ENCODE data around the gene ATP5F1B.

The ATP5F1B gene

GRCh38 chr12:56628671-56629458 lies 16.9 kb downstream of the ATP5F1B start:
- DNase-seq (ENCODE audit: insufficient read length, low spot score): peak; percentile 62
- FAIRE-seq: peak; percentile 81

- FAIRE-seq: no peak
- DNase-seq (ENCODE audit: insufficient read length, low spot score): no peak
Measured at GRCh38 chr12:56626701-56627100, 19.1 kb downstream of the ATP5F1B start.

GRCh38 chr12:56622535-56622934 lies 23.2 kb downstream of the ATP5F1B start:
- FAIRE-seq: no peak
- no peak for DNase-seq (ENCODE audit: insufficient read length, low spot score)

GRCh38 chr12:56616925-56617324 lies 28.9 kb downstream of the ATP5F1B start:
- no peak for DNase-seq (ENCODE audit: insufficient read length, low spot score)
- FAIRE-seq: no peak

GRCh38 chr12:56616244-56616643 lies 29.5 kb downstream of the ATP5F1B start:
- DNase-seq (ENCODE audit: insufficient read length, low spot score): no peak
- no peak for FAIRE-seq

GRCh38 chr12:56614627-56615026 lies 31.2 kb downstream of the ATP5F1B start:
- FAIRE-seq (no peak), DNase-seq (ENCODE audit: insufficient read length, low spot score) (no peak)

GRCh38 chr12:56604355-56604754 lies 41.4 kb downstream of the ATP5F1B start:
- DNase-seq (ENCODE audit: insufficient read length, low spot score) (no peak), FAIRE-seq (no peak)

GRCh38 chr12:56602239-56602638 lies 43.5 kb downstream of the ATP5F1B start:
- DNase-seq (ENCODE audit: insufficient read length, low spot score) (no peak), FAIRE-seq (no peak)

- peak; percentile 21 for FAIRE-seq
Measured at GRCh38 chr12:56601503-56601902, 44.3 kb downstream of the ATP5F1B start.

GRCh38 chr12:56600753-56601152 lies 45.0 kb downstream of the ATP5F1B start:
- DNase-seq (ENCODE audit: insufficient read length, low spot score): no peak
- FAIRE-seq: no peak

More at GRCh38 chr12:56601503-56601902, 44.3 kb downstream of the ATP5F1B start:
- peak; percentile 19 for DNase-seq (ENCODE audit: insufficient read length, low spot score)

GRCh38 chr12:56599797-56600196 lies 46.0 kb downstream of the ATP5F1B start:
- FAIRE-seq (no peak), DNase-seq (ENCODE audit: insufficient read length, low spot score) (no peak)

- DNase-seq (ENCODE audit: insufficient read length, low spot score) (no peak), FAIRE-seq (no peak)
Measured at GRCh38 chr12:56599041-56599440, 46.7 kb downstream of the ATP5F1B start.

GRCh38 chr12:56596815-56597214 lies 49.0 kb downstream of the ATP5F1B start:
- FAIRE-seq (no peak), DNase-seq (ENCODE audit: insufficient read length, low spot score) (no peak)

- peak; percentile 57 for DNase-seq (ENCODE audit: insufficient read length, low spot score)
- FAIRE-seq: peak; percentile 76
Measured at GRCh38 chr12:56593909-56594621, 51.7 kb downstream of the ATP5F1B start.

GRCh38 chr12:56591961-56592360 lies 53.8 kb downstream of the ATP5F1B start:
- no peak for FAIRE-seq
- no peak for DNase-seq (ENCODE audit: insufficient read length, low spot score)

GRCh38 chr12:56591126-56591525 lies 54.7 kb downstream of the ATP5F1B start:
- no peak for FAIRE-seq

GRCh38 chr12:56590237-56590830 lies 55.5 kb downstream of the ATP5F1B start:
- DNase-seq (ENCODE audit: insufficient read length, low spot score): peak; percentile 22
- FAIRE-seq: no peak

More at GRCh38 chr12:56591126-56591525, 54.7 kb downstream of the ATP5F1B start:
- no peak for DNase-seq (ENCODE audit: insufficient read length, low spot score)

- no peak for DNase-seq (ENCODE audit: insufficient read length, low spot score)
- no peak for FAIRE-seq
Measured at GRCh38 chr12:56589783-56590182, 56.0 kb downstream of the ATP5F1B start.
